ENCODE results near the gene RUSF1. TPM values are rescaled to one million over a fixed set of nuclear protein-coding genes. Genes with fewer than 3 reads are reported as not detected.
A peak's percentile ranks its signal among the peaks of the same experiment; 100 is the strongest.

The RUSF1 gene
- total and polyA plus RNA-seq, 9 of the 15 experiments (the other 6 are each of a cell fraction or from before 2014, with no cell fraction given) = 0.80 to 52.8 (median 27.6) TPM

GRCh38 chr16:31456988-31457360 is 51.2 kb downstream of the RUSF1 start (continued):
- TF ChIP-seq REST (IDR thresholded peaks at IDR 0.05; ENCODE audit: borderline replicate concordance) (peak; percentile 79), REST (CRISPR knock-in tag; IDR thresholded peaks at IDR 0.05; ENCODE audit: low read depth) (no peak), NELFE (IDR thresholded peaks at IDR 0.05; ENCODE audit: insufficient read depth, insufficient read length) (no peak), TGIF2 (CRISPR knock-in tag; IDR thresholded peaks at IDR 0.05) (no peak), SIN3A (IDR thresholded peaks at IDR 0.05; ENCODE audit: borderline replicate concordance in 2 of 2, control insufficient read depth in 1 of 2, low read depth in 2 of 2, low read length in 2 of 2) (peak in 1 of 2 experiments; percentile 54; a peak in 1 of 4 replicates), HDAC1 (IDR thresholded peaks at IDR 0.05) (no peak), E2F6 (IDR thresholded peaks at IDR 0.05; ENCODE audit: borderline replicate concordance in 1 of 2, extremely low read depth in 1 of 2, insufficient read depth in 1 of 2, insufficient read length in 1 of 2, low read depth in 1 of 2, low read length in 1 of 2, poor library complexity in 1 of 2, severe bottlenecking in 1 of 2) (peak; percentile 18 to 66), ZNF551 (CRISPR knock-in tag; IDR thresholded peaks at IDR 0.05) (no peak), ZNF232 (CRISPR knock-in tag; IDR thresholded peaks at IDR 0.05) (no peak), ZNF449 (CRISPR knock-in tag; IDR thresholded peaks at IDR 0.05) (no peak), L3MBTL2 (IDR thresholded peaks at IDR 0.05) (peak; percentile 58)
- TF ChIP-seq, protein P1, sequence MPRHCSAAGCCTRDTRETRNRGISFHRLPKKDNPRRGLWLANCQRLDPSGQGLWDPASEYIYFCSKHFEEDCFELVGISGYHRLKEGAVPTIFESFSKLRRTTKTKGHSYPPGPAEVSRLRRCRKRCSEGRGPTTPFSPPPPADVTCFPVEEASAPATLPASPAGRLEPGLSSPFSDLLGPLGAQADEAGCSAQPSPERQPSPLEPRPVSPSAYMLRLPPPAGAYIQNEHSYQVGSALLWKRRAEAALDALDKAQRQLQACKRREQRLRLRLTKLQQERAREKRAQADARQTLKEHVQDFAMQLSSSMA (CRISPR knock-in tag; IDR thresholded peaks at IDR 0.05) = no peak
- TF ChIP-seq, protein P2, sequence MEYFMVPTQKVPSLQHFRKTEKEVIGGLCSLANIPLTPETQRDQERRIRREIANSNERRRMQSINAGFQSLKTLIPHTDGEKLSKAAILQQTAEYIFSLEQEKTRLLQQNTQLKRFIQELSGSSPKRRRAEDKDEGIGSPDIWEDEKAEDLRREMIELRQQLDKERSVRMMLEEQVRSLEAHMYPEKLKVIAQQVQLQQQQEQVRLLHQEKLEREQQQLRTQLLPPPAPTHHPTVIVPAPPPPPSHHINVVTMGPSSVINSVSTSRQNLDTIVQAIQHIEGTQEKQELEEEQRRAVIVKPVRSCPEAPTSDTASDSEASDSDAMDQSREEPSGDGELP (CRISPR knock-in tag; IDR thresholded peaks at IDR 0.05; ENCODE audit: borderline replicate concordance) = peak; percentile 45; the same call in 1 of the 2 replicates

All from K562 (cell line).